Fibroblast of skin of scalp (primary cell): Measurements from ENCODE around the gene NPTX1.

ENCODE experiments used
- DNase-seq: peaks from one replicate; pipeline ENCODE4 v3.0.0-alpha.2; 2013

Gene NPTX1

GRCh38 chr17:80503031-80503430, 26.6 kb upstream of the NPTX1 start:
- DNase-seq: no peak

GRCh38 chr17:80502578-80502877, 26.1 kb upstream of the NPTX1 start:
- no peak for DNase-seq

- DNase-seq: peak; percentile 31
These were observed 25.6 kb upstream of the NPTX1 start for GRCh38 chr17:80501741-80502577.

GRCh38 chr17:80499961-80500665, 23.7 kb upstream of the NPTX1 start:
- DNase-seq: no peak

GRCh38 chr17:80499560-80499959, 23.2 kb upstream of the NPTX1 start:
- DNase-seq: no peak

GRCh38 chr17:80498920-80499410, 22.6 kb upstream of the NPTX1 start:
- no peak for DNase-seq

- DNase-seq: peak; percentile 81
These were observed 22.0 kb upstream of the NPTX1 start for GRCh38 chr17:80498242-80498919.

- DNase-seq: no peak
These were observed 21.4 kb upstream of the NPTX1 start for GRCh38 chr17:80497726-80498241.

- no peak for DNase-seq
These were observed 18.1 kb upstream of the NPTX1 start for GRCh38 chr17:80494547-80494946.

- no peak for DNase-seq
These were observed 16.1 kb upstream of the NPTX1 start for GRCh38 chr17:80492343-80493136.

GRCh38 chr17:80491478-80492342, 15.3 kb upstream of the NPTX1 start:
- no peak for DNase-seq

- DNase-seq: no peak
These were observed 11.1 kb upstream of the NPTX1 start for GRCh38 chr17:80487511-80487910.

GRCh38 chr17:80486692-80487091, 10.3 kb upstream of the NPTX1 start:
- no peak for DNase-seq

GRCh38 chr17:80485846-80486245, 9.4 kb upstream of the NPTX1 start:
- DNase-seq: no peak

- no peak for DNase-seq
These were observed 6.3 kb upstream of the NPTX1 start for GRCh38 chr17:80482555-80483308.

GRCh38 chr17:80482058-80482318, 5.6 kb upstream of the NPTX1 start:
- no peak for DNase-seq

- no peak for DNase-seq
These were observed 5.1 kb upstream of the NPTX1 start for GRCh38 chr17:80481284-80482057.

- no peak for DNase-seq
These were observed 3.8 kb upstream of the NPTX1 start for GRCh38 chr17:80480248-80480647.

GRCh38 chr17:80479246-80479566, 2.8 kb upstream of the NPTX1 start:
- DNase-seq: no peak
